Ishikawa (cell line): Measurements from ENCODE around the gene ZMIZ1.

Experiments
- EP300 ChIP-seq: IDR thresholded peaks from 2 replicates; pipeline ENCODE4 v1.6.1; 2012; ENCODE audit warnings: borderline replicate concordance
- NFIC ChIP-seq: IDR thresholded peaks from 2 replicates; pipeline ENCODE4 v1.6.1; 2012
- TAF1 ChIP-seq: IDR thresholded peaks from 2 replicates; pipeline ENCODE4 v1.6.1; 2012; ENCODE audit warnings: low read depth, mild to moderate bottlenecking
- TEAD4 ChIP-seq: IDR thresholded peaks from 2 replicates; pipeline ENCODE4 v1.6.1; 2012
- TF ChIP-seq, protein P1 (sequence below): IDR thresholded peaks from 2 replicates; pipeline ENCODE4 v1.6.1; 2012
- TF ChIP-seq, protein P2 (sequence below): IDR thresholded peaks from 2 replicates; pipeline ENCODE4 v1.6.1; 2012; ENCODE audit warnings: low read depth, mild to moderate bottlenecking

DNA sequence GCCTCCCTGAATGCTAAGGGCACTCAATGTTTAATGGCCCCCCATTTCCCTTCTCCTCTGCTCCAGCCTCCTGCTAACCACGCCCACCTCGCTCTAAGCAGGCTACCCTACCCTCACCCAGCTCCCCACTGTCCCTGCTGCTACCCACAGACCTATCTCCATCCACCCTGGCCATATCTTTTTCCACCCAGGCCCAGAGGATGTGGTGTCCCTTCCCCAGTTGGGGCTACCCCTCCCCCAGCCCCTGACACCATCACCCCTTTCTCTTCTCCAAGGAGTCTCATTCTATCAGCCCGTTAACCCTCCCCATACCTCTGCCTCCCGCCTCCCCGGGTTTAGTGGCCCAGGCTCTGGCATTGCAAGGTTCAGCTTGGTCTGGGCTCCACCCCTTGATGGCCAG is 249.6 kb downstream of the ZMIZ1 start:
- TF ChIP-seq TAF1 (no peak), TEAD4 (no peak), NFIC (no peak), EP300 (no peak)
- TF ChIP-seq, protein P1, sequence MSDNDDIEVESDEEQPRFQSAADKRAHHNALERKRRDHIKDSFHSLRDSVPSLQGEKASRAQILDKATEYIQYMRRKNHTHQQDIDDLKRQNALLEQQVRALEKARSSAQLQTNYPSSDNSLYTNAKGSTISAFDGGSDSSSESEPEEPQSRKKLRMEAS, result no peak
- TF ChIP-seq, protein P2, sequence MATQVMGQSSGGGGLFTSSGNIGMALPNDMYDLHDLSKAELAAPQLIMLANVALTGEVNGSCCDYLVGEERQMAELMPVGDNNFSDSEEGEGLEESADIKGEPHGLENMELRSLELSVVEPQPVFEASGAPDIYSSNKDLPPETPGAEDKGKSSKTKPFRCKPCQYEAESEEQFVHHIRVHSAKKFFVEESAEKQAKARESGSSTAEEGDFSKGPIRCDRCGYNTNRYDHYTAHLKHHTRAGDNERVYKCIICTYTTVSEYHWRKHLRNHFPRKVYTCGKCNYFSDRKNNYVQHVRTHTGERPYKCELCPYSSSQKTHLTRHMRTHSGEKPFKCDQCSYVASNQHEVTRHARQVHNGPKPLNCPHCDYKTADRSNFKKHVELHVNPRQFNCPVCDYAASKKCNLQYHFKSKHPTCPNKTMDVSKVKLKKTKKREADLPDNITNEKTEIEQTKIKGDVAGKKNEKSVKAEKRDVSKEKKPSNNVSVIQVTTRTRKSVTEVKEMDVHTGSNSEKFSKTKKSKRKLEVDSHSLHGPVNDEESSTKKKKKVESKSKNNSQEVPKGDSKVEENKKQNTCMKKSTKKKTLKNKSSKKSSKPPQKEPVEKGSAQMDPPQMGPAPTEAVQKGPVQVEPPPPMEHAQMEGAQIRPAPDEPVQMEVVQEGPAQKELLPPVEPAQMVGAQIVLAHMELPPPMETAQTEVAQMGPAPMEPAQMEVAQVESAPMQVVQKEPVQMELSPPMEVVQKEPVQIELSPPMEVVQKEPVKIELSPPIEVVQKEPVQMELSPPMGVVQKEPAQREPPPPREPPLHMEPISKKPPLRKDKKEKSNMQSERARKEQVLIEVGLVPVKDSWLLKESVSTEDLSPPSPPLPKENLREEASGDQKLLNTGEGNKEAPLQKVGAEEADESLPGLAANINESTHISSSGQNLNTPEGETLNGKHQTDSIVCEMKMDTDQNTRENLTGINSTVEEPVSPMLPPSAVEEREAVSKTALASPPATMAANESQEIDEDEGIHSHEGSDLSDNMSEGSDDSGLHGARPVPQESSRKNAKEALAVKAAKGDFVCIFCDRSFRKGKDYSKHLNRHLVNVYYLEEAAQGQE, result no peak
